HAP-1 (cell line): ENCODE results near the gene ZFYVE19.

Source experiments
- DNase-seq, 2 experiments: peaks; one replicate each; pipeline ENCODE4 v3.0.0-alpha.2; 2016 to 2020; ENCODE audit warnings: low spot score in 2 of 2
- H3K27me3 ChIP-seq: fragments of 250-450 bp; sonication (Bioruptor Pico); 2 replicates; pipeline ENCODE4 v1.5.1; 2020; ENCODE audit warnings: low read depth, mild to moderate bottlenecking, moderate library complexity
- H3K36me3 ChIP-seq: fragments of 250-450 bp; sonication (Bioruptor Pico); replicated peaks from 2 replicates; pipeline ENCODE4 v1.5.1; 2020; ENCODE audit warnings: mild to moderate bottlenecking
- H3K4me1 ChIP-seq: fragments of 250-450 bp; sonication (Bioruptor Pico); 2 replicates; pipeline ENCODE4 v1.5.1; 2020; ENCODE audit warnings: mild to moderate bottlenecking
- H3K4me3 ChIP-seq: fragments of 250-450 bp; sonication (Bioruptor Pico); 2 replicates; pipeline ENCODE4 v1.5.1; 2020; ENCODE audit warnings: mild to moderate bottlenecking, moderate library complexity
- H3K9me3 ChIP-seq: fragments of 250-450 bp; sonication (Bioruptor Pico); 2 replicates; pipeline ENCODE4 v1.5.1; 2020; ENCODE audit warnings: mild to moderate bottlenecking, moderate library complexity
- in situ Hi-C: fragments of 300-500 bp; cut with MboI; formaldehyde crosslinking; loops from 3 replicates; pipeline ENCODE4 v1.14.3; 2020; ENCODE audit warnings: low sequenced_read_pairs, inconsistent platforms, mixed read lengths

The ZFYVE19 gene

DNA sequence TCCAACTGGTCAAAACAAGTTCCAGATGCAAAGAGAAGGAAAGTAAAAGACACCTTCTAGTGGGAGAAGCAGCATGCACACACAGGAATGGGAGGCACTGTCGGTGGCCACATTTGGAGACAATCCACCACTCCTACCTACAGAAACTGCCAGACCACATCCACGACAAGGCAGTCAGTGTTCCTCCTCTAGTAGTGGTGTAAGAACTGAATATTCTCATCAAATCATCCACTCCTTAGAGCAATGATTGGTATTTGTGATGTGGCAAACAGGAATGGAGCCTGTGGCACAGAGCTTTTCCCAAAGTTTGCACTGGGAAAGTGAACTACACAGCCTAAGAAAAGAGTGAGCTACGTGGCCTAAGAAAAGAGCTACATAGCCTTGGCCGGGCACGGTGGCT lies 31.9 kb downstream of the ZFYVE19 start:
- peaks cover 8% of the 10 kb centered on the region for H3K4me1 ChIP-seq
- no peaks in the 10 kb centered on the region for H3K9me3 ChIP-seq
- H3K36me3 ChIP-seq, result no peaks in the 10 kb centered on the region
- DNase-seq, result no peak
- H3K4me3 ChIP-seq, result no peak overlapping the region
- in situ Hi-C loops, result no loop called here
- H3K27me3 ChIP-seq, result no peaks in the 10 kb centered on the region

DNA sequence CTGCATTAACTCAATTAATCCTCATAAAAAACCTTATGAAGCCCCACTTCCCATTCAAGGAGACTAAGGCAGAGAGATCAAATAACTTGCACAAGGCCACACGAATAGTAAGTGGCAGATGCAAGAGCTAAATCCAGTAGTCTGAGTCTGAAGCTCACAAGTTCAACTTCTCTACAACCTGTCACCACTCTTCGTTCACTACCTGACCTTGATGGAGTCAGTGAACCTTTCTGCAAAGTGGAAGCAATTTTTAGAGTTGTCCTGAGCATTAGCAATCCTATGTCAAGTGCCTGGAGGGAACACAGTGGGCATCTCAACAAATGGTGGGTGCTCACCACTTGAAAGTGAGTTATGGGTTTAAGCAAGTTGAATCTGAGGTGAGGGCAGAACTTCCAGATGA lies 34.9 kb downstream of the ZFYVE19 start:
- H3K4me3 ChIP-seq, result no peak overlapping the region
- no peaks in the 10 kb centered on the region for H3K27me3 ChIP-seq
- no peaks in the 10 kb centered on the region; the same call in 1 of the 2 replicates for H3K36me3 ChIP-seq
- in situ Hi-C loops, result no loop called here
- peaks cover 5% of the 10 kb centered on the region for H3K4me1 ChIP-seq
- H3K9me3 ChIP-seq, result no peaks in the 10 kb centered on the region
- DNase-seq, result no peak

DNA sequence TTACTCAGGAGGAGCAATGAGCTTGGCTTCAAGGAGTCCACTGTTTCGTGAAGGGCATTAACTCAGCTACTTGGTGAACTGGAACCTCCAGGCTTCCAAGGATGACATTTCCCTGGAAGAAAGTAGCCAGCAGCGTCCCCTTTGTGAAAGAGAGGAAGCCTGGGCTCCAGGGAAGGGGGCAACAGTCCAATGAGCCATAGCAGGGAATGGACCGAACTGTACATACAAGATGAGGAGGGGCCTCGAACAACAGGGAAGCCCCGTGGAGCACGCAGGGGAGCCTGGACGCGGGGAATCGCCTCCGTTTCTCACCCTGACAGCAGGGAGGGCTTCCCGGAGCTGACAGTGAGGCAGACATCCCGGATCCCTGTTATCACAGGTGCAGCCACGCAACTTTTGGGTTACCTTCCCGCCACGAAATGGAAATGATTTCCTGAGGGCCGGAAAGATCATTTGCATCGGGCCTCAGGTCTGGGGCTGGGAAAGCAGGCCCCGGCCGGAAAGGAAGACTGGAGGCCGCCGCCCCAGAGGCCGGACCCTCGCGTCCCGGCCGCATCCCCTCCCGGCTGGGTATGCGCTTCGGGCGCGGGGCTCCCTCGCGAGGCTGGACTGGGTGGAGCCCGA lies 36.5 kb downstream of the ZFYVE19 start:
- H3K9me3 ChIP-seq, result no peaks in the 10 kb centered on the region
- H3K27me3 ChIP-seq, result no peaks in the 10 kb centered on the region
- H3K4me3 ChIP-seq, result peak overlapping the region; percentile 61
- in situ Hi-C loops, result no loop called here
- H3K4me1 ChIP-seq, result peaks cover 11% of the 10 kb centered on the region
- H3K36me3 ChIP-seq, result no peaks in the 10 kb centered on the region; the same call in 1 of the 2 replicates
- no peak for DNase-seq

DNA sequence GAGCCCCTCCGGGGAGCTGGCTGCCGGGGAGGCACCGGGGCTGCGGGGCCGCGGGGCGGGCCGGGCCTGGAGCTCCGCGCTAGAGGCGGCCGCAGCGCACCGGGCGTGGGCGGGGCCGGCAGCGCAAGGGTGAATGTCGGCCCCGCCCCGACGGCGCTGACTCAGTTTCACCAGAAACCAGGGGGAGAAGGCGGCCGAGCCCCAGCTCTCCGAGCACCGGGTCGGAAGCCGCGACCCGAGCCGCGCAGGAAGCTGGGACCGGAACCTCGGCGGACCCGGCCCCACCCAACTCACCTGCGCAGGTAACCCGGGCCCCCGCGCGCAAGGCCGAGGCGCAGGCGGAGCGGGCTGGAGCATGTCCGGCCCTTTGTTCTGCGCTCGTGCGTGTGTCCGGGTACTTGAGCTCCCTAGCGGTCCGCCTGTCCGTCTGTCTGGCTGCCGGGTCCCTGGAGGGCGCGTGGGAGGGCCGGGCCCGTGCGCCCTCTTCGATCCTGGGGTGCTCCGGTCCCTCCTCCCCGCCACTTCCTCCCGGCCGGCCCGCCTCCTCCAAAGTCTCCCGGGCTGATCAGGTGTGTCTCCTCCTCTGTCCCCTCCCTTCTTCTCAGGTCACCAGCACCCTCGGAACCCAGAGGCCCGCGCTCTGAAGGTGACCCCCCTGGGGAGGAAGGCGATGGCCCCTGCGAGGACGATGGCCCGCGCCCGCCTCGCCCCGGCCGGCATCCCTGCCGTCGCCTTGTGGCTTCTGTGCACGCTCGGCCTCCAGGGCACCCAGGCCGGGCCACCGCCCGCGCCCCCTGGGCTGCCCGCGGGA lies 37.2 kb downstream of the ZFYVE19 start, which contains the start of gene SPINT1:
Gene SPINT1, plus strand, starts transcription at position 164 of the 811 bp plus-strand sequence. Its CDS starts 507 bp downstream, at position 671.
- Histone ChIP-seq H3K27me3 (no peaks in the 10 kb centered on the region), H3K9me3 (no peaks in the 10 kb centered on the region), H3K4me3 (peak within 1 kb of the TSS; percentile 61), H3K36me3 (no peaks in the 10 kb centered on the region; the same call in 1 of the 2 replicates), H3K4me1 (peaks cover 11% of the 10 kb centered on the region)
- DNase-seq, result peak; percentile 30 to 63
- in situ Hi-C loops, result no loop called here

DNA sequence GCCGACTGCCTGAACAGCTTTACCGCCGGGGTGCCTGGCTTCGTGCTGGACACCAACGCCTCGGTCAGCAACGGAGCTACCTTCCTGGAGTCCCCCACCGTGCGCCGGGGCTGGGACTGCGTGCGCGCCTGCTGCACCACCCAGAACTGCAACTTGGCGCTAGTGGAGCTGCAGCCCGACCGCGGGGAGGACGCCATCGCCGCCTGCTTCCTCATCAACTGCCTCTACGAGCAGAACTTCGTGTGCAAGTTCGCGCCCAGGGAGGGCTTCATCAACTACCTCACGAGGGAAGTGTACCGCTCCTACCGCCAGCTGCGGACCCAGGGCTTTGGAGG lies 37.8 kb downstream of the ZFYVE19 start:
- Histone ChIP-seq H3K9me3 (no peaks in the 10 kb centered on the region), H3K4me1 (peaks cover 11% of the 10 kb centered on the region), H3K36me3 (no peaks in the 10 kb centered on the region; the same call in 1 of the 2 replicates), H3K4me3 (peak overlapping the region; percentile 61), H3K27me3 (no peaks in the 10 kb centered on the region)
- in situ Hi-C loops, result no loop called here
- peak in 1 of 2 experiments; percentile 61 for DNase-seq

DNA sequence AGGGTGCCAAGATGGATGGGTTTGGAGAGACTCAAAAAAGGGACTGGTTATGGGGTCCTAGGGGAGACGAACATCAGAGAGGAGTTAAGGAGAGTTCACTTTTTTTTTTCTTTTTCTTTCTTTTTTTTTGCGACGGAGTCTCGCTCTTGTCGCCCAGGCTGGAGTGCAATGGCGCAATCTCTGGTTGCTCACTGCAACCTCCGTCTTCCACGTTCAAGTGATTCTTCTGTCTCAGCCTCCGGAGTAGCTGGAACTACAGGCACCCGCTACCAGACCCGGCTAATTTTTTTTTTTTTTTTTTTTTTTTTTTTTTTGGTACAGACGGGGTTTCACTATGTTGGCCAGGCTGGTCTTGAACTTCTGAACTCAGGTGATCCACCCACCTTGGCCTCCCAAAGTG lies 38.1 kb downstream of the ZFYVE19 start:
- H3K27me3 ChIP-seq, result no peaks in the 10 kb centered on the region
- peak overlapping the region; percentile 61 for H3K4me3 ChIP-seq
- no peak for DNase-seq
- no peaks in the 10 kb centered on the region for H3K9me3 ChIP-seq
- in situ Hi-C loops, result no loop called here
- peaks cover under 1% of the 10 kb centered on the region for H3K36me3 ChIP-seq
- peaks cover 11% of the 10 kb centered on the region for H3K4me1 ChIP-seq

DNA sequence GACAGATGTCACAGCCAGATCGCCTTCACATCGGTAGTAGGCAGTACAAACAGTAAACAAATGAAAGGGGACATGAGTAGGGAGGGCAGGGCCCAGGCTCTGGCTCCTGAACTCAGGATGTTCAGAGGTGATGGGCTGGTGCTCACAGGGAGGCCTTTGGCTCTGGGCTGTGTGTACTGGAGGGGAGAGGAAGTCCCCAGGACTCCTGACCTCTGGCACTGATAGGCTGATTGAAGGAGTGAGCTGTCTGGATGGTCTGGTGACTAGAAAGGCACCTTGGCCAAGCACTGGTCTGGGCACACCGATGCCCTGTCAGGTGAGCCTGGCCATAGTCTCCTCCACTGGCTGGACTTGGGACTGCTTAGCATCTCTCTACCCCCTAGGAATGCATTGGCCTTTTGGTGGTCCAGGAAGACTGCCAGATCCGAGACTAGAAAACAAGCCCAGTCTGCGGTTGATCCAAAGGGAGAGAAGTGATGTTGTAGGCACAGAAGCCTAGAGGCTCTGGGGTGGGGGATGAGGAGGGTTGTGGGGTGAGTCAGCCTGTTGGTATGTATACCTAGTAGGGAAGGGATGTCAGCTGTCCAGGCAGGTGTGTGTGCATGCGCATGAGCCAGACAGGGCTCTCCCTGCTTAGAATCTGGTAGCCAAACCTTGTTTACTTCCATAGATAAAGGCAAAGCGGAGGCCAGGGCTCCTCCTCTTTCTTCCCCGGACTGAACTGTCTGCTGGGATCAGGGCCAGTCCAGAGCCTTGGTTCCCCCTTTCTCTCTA lies 38.8 kb downstream of the ZFYVE19 start:
- no peaks in the 10 kb centered on the region for H3K27me3 ChIP-seq
- peaks cover 11% of the 10 kb centered on the region for H3K4me1 ChIP-seq
- H3K4me3 ChIP-seq, result no peak overlapping the region
- H3K9me3 ChIP-seq, result no peaks in the 10 kb centered on the region
- no peak for DNase-seq
- in situ Hi-C loops, result no loop called here
- H3K36me3 ChIP-seq, result peaks cover 5% of the 10 kb centered on the region

DNA sequence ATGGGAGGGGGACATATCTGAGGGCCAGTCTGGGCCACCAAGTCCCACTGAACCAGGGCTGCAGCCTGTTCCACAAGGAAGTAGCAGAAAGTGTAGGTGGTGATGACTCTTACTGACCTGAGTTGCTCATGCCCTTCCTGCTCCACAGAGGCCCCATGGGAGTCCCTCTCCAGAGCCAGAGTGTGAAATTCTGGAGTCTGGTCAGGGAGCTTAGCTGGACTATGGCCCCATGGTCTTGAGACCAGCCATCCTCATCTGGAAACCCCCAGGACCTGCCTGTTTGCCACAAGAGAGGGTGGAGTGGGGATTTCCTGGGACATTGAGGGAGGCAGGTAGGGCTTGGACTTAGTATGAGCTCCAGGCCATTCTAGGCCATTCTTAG lies 39.9 kb downstream of the ZFYVE19 start:
- H3K4me1 ChIP-seq, result peaks cover 11% of the 10 kb centered on the region
- in situ Hi-C loops, result no loop called here
- H3K27me3 ChIP-seq, result no peaks in the 10 kb centered on the region
- H3K36me3 ChIP-seq, result peaks cover 5% of the 10 kb centered on the region
- no peaks in the 10 kb centered on the region for H3K9me3 ChIP-seq
- DNase-seq, result no peak
- no peak overlapping the region for H3K4me3 ChIP-seq

DNA sequence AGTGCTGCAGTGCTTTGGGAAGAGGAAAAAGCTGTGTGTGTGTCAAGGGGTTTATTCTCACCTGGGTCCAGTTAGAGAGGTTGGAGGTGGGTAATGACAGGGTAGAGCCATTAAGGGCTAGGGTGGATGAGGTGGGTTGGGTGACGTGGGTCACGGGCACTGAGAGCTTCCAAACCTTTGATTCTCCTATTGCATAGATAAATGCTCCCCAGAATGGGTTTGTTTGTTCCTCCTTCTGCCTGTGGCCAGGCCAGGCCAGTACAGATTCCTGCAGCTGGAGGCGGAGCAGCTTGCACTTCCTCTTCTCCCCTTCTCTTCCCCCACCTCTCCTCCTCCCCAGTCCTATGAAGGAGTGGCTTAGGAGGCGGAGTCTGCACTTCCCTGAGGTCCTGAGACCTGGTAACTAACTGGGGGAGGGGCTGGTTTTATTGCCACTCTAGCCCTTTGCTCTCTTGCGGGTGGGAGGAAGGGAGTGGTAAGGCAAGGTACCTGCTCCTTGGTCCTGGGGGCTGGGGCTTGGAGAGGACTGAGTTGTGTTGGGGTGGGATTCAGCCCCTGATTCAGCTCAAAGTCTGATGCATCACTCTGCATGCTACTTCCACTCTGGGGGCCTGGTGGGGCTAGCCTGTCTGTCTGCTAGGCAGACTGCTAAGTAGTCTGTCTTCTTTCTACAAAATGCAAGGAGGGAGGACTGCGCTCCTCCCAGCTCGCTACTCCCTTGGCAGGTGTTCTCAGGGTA lies 40.5 kb downstream of the ZFYVE19 start:
- no peaks in the 10 kb centered on the region for H3K9me3 ChIP-seq
- no peak overlapping the region for H3K4me3 ChIP-seq
- H3K27me3 ChIP-seq, result no peaks in the 10 kb centered on the region
- in situ Hi-C loops, result no loop called here
- peaks cover 5% of the 10 kb centered on the region for H3K36me3 ChIP-seq
- DNase-seq, result peak; percentile 72 to 87
- H3K4me1 ChIP-seq, result peaks cover 11% of the 10 kb centered on the region

DNA sequence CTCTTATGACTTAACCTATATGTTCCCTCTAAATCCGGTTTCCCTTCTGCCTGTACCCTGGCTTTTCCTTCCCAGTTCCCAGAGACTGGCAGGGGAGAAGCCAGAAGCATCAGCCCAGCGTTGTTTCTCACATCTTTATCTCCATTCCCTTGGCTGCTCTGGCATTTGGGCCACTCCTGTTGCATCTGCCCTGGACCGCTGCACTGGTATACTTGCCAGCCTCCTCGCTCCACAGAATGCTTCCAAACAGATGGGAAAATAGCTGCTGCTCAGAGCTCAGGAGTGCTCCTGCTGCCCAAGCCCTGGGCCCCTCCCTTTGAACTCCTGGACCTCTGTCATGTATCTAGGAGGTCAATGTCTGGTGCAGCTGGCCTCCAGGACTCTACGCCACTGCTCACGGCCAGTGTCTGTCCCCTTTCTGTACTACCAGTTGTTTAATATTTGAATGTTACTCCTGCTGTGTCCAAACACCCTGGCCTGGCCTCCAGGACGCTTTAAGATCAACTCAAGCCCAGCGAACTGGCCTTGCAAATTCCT lies 43.8 kb downstream of the ZFYVE19 start:
- in situ Hi-C loops, result no loop called here
- H3K27me3 ChIP-seq, result no peaks in the 10 kb centered on the region
- no peak overlapping the region for H3K4me3 ChIP-seq
- H3K4me1 ChIP-seq, result peaks cover 6% of the 10 kb centered on the region
- no peaks in the 10 kb centered on the region for H3K9me3 ChIP-seq
- peaks cover 13% of the 10 kb centered on the region for H3K36me3 ChIP-seq
- no peak for DNase-seq

DNA sequence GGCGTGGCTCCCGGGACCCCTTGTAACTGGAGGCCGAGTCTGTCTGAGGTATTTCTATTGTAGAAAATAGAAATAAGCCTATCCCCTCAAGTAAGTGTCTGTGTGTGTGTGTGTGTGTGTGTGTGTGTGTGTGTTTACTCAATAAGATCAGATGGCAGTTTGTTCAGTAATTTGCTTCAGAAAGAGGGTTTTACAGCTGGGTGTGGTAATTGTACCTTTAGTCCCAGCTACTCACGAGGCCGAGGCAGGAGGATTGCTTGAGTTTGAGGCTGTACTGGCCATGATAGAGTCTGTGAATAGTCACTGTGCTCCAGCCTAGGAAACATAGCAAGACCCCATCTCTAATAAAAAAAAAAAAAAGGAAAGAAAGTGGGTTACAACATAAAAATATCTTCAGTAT lies 45.6 kb downstream of the ZFYVE19 start:
- peaks cover 3% of the 10 kb centered on the region; the same call in 1 of the 2 replicates for H3K4me1 ChIP-seq
- in situ Hi-C loops, result no loop called here
- DNase-seq, result no peak
- H3K36me3 ChIP-seq, result peaks cover 18% of the 10 kb centered on the region
- H3K9me3 ChIP-seq, result no peaks in the 10 kb centered on the region
- H3K27me3 ChIP-seq, result no peaks in the 10 kb centered on the region
- no peak overlapping the region for H3K4me3 ChIP-seq

DNA sequence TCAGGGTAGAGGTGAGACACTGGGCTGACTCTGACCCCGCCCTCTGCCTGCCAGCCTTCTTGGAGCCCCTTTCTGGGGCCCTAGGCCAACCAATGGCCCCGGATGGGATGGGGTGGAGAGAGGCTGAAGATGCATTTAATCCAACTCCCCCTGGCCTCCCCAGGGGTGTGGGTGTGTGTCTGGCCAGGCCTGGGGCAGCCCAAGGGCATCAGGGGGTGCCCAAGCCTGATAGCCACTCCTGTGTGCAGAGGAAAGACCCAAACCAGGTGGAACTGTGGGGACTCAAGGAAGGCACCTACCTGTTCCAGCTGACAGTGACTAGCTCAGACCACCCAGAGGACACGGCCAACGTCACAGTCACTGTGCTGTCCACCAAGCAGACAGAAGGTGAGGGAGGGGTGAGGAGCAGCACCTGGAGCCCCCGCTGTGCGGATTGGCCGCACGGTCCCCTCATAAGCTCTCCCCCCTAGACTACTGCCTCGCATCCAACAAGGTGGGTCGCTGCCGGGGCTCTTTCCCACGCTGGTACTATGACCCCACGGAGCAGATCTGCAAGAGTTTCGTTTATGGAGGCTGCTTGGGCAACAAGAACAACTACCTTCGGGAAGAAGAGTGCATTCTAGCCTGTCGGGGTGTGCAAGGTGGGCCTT lies 46.5 kb downstream of the ZFYVE19 start:
- H3K9me3 ChIP-seq, result no peaks in the 10 kb centered on the region
- DNase-seq, result no peak
- in situ Hi-C loops, result no loop called here
- H3K36me3 ChIP-seq, result peaks cover 18% of the 10 kb centered on the region
- no peak overlapping the region for H3K4me3 ChIP-seq
- H3K27me3 ChIP-seq, result no peaks in the 10 kb centered on the region
- H3K4me1 ChIP-seq, result no peaks in the 10 kb centered on the region

DNA sequence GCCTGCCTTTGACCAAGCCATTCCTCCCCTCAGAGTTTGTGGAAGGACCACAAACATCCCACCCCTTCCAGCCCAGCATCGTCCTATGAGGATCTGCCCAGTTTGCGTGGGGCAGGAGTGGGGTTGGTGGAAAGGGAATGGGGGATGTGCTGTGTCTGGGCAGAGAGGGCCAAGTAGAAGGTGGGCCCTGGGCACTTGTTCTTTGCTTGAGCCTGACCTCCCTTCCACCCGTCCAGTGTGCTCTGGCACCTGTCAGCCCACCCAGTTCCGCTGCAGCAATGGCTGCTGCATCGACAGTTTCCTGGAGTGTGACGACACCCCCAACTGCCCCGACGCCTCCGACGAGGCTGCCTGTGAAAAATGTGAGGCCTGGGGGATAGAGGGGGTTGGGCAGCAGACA lies 47.3 kb downstream of the ZFYVE19 start:
- in situ Hi-C loops, result no loop called here
- Histone ChIP-seq H3K4me1 (no peaks in the 10 kb centered on the region), H3K4me3 (no peak overlapping the region), H3K36me3 (peaks cover 18% of the 10 kb centered on the region), H3K27me3 (no peaks in the 10 kb centered on the region), H3K9me3 (no peaks in the 10 kb centered on the region)
- no peak for DNase-seq
